Panc1 (cell line): Measurements from ENCODE around the gene GPR61.

Source experiments
- POLR2AphosphoS5 ChIP-seq: IDR thresholded peaks from 2 replicates; pipeline ENCODE4 v1.6.1; 2012; ENCODE audit warnings: mild to moderate bottlenecking, low read depth, low read length, moderate library complexity
- SIN3A ChIP-seq: IDR thresholded peaks from 2 replicates; pipeline ENCODE4 v1.6.1; 2012; ENCODE audit warnings: low read depth, mild to moderate bottlenecking, low read length, moderate library complexity, borderline replicate concordance; ENCODE audit not compliant: insufficient read depth
- TF ChIP-seq, protein P1 (sequence below): fragments of 450-650 bp; IDR thresholded peaks from 2 replicates; pipeline ENCODE4 v1.5.1; 2017; ENCODE audit warnings: mild to moderate bottlenecking

DNA sequence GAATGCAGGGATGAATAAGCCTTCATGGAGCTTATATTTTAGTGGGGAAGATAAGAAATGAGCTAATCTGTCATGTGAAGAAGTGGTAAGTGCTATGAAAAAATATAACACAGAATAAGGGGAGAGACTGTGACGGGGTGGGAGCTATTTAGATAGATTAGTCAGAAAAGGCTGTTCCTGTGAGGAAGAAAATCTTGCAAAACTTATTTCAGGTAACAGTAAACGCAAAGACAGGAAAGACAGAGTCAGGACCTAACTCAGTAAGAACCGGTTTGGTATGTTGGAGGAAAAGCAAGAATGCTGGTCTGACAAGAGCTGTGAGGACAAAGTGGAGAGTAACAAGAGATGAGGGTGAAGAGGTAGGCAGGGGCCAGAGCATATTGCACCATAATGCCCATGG is 30.7 kb downstream of the GPR61 start:
- TF ChIP-seq, protein P1, sequence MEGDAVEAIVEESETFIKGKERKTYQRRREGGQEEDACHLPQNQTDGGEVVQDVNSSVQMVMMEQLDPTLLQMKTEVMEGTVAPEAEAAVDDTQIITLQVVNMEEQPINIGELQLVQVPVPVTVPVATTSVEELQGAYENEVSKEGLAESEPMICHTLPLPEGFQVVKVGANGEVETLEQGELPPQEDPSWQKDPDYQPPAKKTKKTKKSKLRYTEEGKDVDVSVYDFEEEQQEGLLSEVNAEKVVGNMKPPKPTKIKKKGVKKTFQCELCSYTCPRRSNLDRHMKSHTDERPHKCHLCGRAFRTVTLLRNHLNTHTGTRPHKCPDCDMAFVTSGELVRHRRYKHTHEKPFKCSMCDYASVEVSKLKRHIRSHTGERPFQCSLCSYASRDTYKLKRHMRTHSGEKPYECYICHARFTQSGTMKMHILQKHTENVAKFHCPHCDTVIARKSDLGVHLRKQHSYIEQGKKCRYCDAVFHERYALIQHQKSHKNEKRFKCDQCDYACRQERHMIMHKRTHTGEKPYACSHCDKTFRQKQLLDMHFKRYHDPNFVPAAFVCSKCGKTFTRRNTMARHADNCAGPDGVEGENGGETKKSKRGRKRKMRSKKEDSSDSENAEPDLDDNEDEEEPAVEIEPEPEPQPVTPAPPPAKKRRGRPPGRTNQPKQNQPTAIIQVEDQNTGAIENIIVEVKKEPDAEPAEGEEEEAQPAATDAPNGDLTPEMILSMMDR: no peak
- no peak for TF ChIP-seq POLR2AphosphoS5
- no peak for TF ChIP-seq SIN3A
